Measurements from ENCODE around the gene MAFF. TPM values are rescaled to one million over a fixed set of nuclear protein-coding genes. Genes with fewer than 3 reads are reported as not detected.
A peak's percentile ranks its signal among the peaks of the same experiment; 100 is the strongest.

MAFF gene
- total and polyA plus RNA-seq, 9 of the 15 experiments (the other 6 are each of a cell fraction or from before 2014, with no cell fraction given): 0.51 to 8.0 (median 5.4) TPM

DNA sequence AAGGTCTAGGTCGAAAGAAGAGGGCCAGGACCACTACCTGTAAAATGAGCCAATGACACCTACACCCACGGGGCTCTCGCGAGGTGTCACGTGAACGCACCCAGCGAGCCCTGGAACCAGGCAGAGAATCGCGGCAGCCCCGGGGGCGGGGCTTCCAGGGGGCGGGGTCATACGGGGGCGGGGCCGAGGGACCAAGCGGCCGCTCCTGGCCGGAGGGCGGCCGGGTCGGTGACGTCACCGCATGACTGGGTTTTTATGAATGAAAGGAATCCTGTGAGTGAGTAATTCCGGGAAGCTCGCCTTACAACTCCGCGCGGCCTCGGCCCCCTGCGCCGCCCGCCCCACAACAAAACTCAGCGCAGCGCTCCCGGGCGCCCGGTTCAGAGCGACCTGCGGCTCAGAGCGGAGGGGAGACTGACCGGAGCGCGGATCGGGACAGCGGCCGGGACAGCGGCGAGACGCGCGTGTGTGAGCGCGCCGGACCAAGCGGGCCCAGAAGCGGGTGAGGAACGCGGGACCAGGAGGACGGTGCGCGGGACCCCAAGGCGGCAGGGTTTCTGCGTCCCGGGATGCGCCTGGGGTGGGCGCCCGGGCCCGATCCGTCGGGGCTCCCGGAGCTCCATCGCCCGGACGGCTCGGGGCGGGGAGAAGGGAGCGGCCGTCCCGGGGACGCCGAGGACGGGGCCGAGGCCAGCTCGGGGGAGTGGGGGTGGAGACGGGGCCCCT lies at the start of gene MAFF (continued):
- TF ChIP-seq THRA (IDR thresholded peaks at IDR 0.05) (no peak), RBM25 (IDR thresholded peaks at IDR 0.05; ENCODE audit: low read depth, low read length, severe bottlenecking) (no peak), MITF (IDR thresholded peaks at IDR 0.05) (0 out of 2 replicates have a peak, but pooled peaks have one; percentile 25), RBM34 (IDR thresholded peaks at IDR 0.05; ENCODE audit: borderline replicate concordance, insufficient read depth, low read length) (no peak), ZNF134 (CRISPR knock-in tag; conservative IDR thresholded peaks at IDR 0.05) (no peak), NBN (IDR thresholded peaks at IDR 0.05; ENCODE audit: low read depth) (peak; percentile 49; the same call in 1 of the 2 replicates), ZSCAN29 (IDR thresholded peaks at IDR 0.05) (no peak), FOSL1 (tag; conservative IDR thresholded peaks at IDR 0.05) (peak; percentile 89), ZNF695 (CRISPR knock-in tag; IDR thresholded peaks at IDR 0.05) (no peak), CBX2 (IDR thresholded peaks at IDR 0.05; ENCODE audit: insufficient read depth, low read length, poor library complexity, severe bottlenecking) (no peak), HEY1 (CRISPR knock-in tag; IDR thresholded peaks at IDR 0.05; ENCODE audit: borderline replicate concordance) (no peak)
- TF ChIP-seq, protein P1, sequence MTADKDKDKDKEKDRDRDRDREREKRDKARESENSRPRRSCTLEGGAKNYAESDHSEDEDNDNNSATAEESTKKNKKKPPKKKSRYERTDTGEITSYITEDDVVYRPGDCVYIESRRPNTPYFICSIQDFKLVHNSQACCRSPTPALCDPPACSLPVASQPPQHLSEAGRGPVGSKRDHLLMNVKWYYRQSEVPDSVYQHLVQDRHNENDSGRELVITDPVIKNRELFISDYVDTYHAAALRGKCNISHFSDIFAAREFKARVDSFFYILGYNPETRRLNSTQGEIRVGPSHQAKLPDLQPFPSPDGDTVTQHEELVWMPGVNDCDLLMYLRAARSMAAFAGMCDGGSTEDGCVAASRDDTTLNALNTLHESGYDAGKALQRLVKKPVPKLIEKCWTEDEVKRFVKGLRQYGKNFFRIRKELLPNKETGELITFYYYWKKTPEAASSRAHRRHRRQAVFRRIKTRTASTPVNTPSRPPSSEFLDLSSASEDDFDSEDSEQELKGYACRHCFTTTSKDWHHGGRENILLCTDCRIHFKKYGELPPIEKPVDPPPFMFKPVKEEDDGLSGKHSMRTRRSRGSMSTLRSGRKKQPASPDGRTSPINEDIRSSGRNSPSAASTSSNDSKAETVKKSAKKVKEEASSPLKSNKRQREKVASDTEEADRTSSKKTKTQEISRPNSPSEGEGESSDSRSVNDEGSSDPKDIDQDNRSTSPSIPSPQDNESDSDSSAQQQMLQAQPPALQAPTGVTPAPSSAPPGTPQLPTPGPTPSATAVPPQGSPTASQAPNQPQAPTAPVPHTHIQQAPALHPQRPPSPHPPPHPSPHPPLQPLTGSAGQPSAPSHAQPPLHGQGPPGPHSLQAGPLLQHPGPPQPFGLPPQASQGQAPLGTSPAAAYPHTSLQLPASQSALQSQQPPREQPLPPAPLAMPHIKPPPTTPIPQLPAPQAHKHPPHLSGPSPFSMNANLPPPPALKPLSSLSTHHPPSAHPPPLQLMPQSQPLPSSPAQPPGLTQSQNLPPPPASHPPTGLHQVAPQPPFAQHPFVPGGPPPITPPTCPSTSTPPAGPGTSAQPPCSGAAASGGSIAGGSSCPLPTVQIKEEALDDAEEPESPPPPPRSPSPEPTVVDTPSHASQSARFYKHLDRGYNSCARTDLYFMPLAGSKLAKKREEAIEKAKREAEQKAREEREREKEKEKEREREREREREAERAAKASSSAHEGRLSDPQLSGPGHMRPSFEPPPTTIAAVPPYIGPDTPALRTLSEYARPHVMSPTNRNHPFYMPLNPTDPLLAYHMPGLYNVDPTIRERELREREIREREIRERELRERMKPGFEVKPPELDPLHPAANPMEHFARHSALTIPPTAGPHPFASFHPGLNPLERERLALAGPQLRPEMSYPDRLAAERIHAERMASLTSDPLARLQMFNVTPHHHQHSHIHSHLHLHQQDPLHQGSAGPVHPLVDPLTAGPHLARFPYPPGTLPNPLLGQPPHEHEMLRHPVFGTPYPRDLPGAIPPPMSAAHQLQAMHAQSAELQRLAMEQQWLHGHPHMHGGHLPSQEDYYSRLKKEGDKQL (CRISPR knock-in tag; IDR thresholded peaks at IDR 0.05; ENCODE audit: borderline replicate concordance): no peak
